NOMO-1 (cell line): Measurements from ENCODE around the gene BIRC6.
"Not testable (repeated sequence)": the region's sequence is repeated elsewhere in the genome, so short reads cannot be mapped to it uniquely, and the experiment has no call there.

Source experiments
- DNase-seq, 2 experiments: peaks; one replicate each; lab custom pipeline; 2025; ENCODE audit not compliant: unreplicated experiment in 2 of 2; lab: John Stamatoyannopoulos, UW

The BIRC6 gene

GRCh38 chr2:32502941-32503340 lies 146.1 kb downstream of the BIRC6 start:
- DNase-seq = no peak

- no peak for DNase-seq
Measured at GRCh38 chr2:32504877-32505478, 148.2 kb downstream of the BIRC6 start.

- no peak for DNase-seq
Measured at GRCh38 chr2:32506446-32506845, 149.6 kb downstream of the BIRC6 start.

GRCh38 chr2:32514946-32515345 lies 158.1 kb downstream of the BIRC6 start:
- DNase-seq = no peak

- no peak for DNase-seq
Measured at GRCh38 chr2:32516567-32516966, 159.7 kb downstream of the BIRC6 start.

- no peak for DNase-seq
Measured at GRCh38 chr2:32522770-32523169, 165.9 kb downstream of the BIRC6 start.

GRCh38 chr2:32523686-32524085 lies 166.9 kb downstream of the BIRC6 start:
- DNase-seq = no peak

GRCh38 chr2:32532341-32532740 lies 175.5 kb downstream of the BIRC6 start:
- DNase-seq = no peak

- no peak for DNase-seq
Measured at GRCh38 chr2:32532961-32533360, 176.1 kb downstream of the BIRC6 start.

GRCh38 chr2:32534831-32535230 lies 178.0 kb downstream of the BIRC6 start:
- DNase-seq = no peak

GRCh38 chr2:32538735-32539134 lies 181.9 kb downstream of the BIRC6 start:
- no peak for DNase-seq

- not testable (repeated sequence) for DNase-seq
Measured at GRCh38 chr2:32552483-32552882, 195.7 kb downstream of the BIRC6 start.

- DNase-seq = peak; percentile 65 to 89
Measured at GRCh38 chr2:32553829-32554432, 197.1 kb downstream of the BIRC6 start.

- DNase-seq = no peak
Measured at GRCh38 chr2:32558492-32558891, 201.7 kb downstream of the BIRC6 start.

GRCh38 chr2:32559136-32559535 lies 202.3 kb downstream of the BIRC6 start:
- peak; percentile 45 to 56 for DNase-seq

- DNase-seq = no peak
Measured at GRCh38 chr2:32562906-32563305, 206.1 kb downstream of the BIRC6 start.

- no peak for DNase-seq
Measured at GRCh38 chr2:32564417-32565035, 207.7 kb downstream of the BIRC6 start.

- no peak for DNase-seq
Measured at GRCh38 chr2:32565902-32566301, 209.1 kb downstream of the BIRC6 start.

- no peak for DNase-seq
Measured at GRCh38 chr2:32572030-32572429, 215.2 kb downstream of the BIRC6 start.

- no peak for DNase-seq
Measured at GRCh38 chr2:32572737-32573136, 215.9 kb downstream of the BIRC6 start.

GRCh38 chr2:32591669-32592463 lies 235.0 kb downstream of the BIRC6 start:
- DNase-seq = peak; percentile 35 to 86
